Posterior vena cava (tissue), 2 donors: Measurements from ENCODE around the gene TNF. TPM values are rescaled to one million over a fixed set of nuclear protein-coding genes. Genes with fewer than 3 reads are reported as not detected.

Experiments
- DNase-seq: peaks from one replicate; pipeline ENCODE4 v3.0.0-alpha.2; 2020; ENCODE audit warnings: low spot score
- intact Hi-C, 2 donors: fragments of 100-400 bp; cut with DNase I; formaldehyde crosslinking; loops; one replicate each; pipeline versions ENCODE4 v1.14.1 to v1.14.2; 2022 to 2023
- total RNA-seq, 2 donors: library from RNA; stranded (reverse); fragmentation: NEBNext Ultra II Directional; extraction: Animal tissue kit (Norgen Biotek cat#: 25700); gene quantifications; one replicate each; pipeline ENCODE4 v1.2.1, GENCODE V29; 2021
- donor health status: DM: yes; HTN: yes; CAD: no.
- donor health status: DM: yes; HTN: yes; CAD: no.

The TNF gene
- total RNA-seq, 2 donors from 2014 or later: 0.81 to 0.93 TPM

GRCh38 chr6:31617010-31617409 is 41.6 kb downstream of the TNF start:
- DNase-seq: no peak
- intact Hi-C loops: no loop called here

GRCh38 chr6:31619805-31620585 is 44.6 kb downstream of the TNF start:
- intact Hi-C loops: no loop called here
- DNase-seq: peak; percentile 99

- intact Hi-C loops: no loop called here
- peak; percentile 98 for DNase-seq
These were observed 45.4 kb downstream of the TNF start, which contains the start of gene PRRC2A for GRCh38 chr6:31620586-31621319. Gene PRRC2A, plus strand, starts transcription at chr6:31620715. Its CDS starts 2,075 bp downstream, at chr6:31622790.

- no peak for DNase-seq
- intact Hi-C loops: no loop called here
These were observed 46.1 kb downstream of the TNF start for GRCh38 chr6:31621320-31621939.

- no peak for DNase-seq
- intact Hi-C loops: no loop called here
These were observed 46.6 kb downstream of the TNF start for GRCh38 chr6:31621991-31622390.

GRCh38 chr6:31622684-31623091 is 47.3 kb downstream of the TNF start:
- DNase-seq: no peak
- intact Hi-C loops: no loop called here

- intact Hi-C loops: no loop called here
- no peak for DNase-seq
These were observed 48.7 kb downstream of the TNF start for GRCh38 chr6:31624070-31624469.

GRCh38 chr6:31626952-31627351 is 51.6 kb downstream of the TNF start:
- intact Hi-C loops: no loop called here
- DNase-seq: no peak

GRCh38 chr6:31627690-31628287 is 52.4 kb downstream of the TNF start:
- DNase-seq: no peak
- intact Hi-C loops: no loop called here

Other genes with a start within 250 kb of the TNF start
- gene HLA-B, start 218.4 kb upstream of the TNF start, total RNA-seq: 100 to 1,000 TPM; 525 to 620 TPM
- gene MICA, start 172.0 kb upstream of the TNF start, total RNA-seq: 10 to 100 TPM; 16.5 to 20.5 TPM
- 1 to 10 TPM; 2.9 to 4.1 TPM for gene MICB, start 77.4 kb upstream of the TNF start, total RNA-seq
- not detected for gene MCCD1, start 46.6 kb upstream of the TNF start, total RNA-seq
- gene DDX39B, start 33.6 kb upstream of the TNF start, total RNA-seq: 100 to 1,000 TPM; 165 to 180 TPM
- gene ATP6V1G2, start 29.0 kb upstream of the TNF start, total RNA-seq: 1 to 10 TPM in 1 of 2 donors, under 1 TPM in 1; 0.43 to 1.2 TPM
- 10 to 100 TPM; 12.0 to 13.2 TPM for gene NFKBIL1, start 28.0 kb upstream of the TNF start, total RNA-seq
- not detected for gene LTA, start 3.3 kb upstream of the TNF start, total RNA-seq
- 1 to 10 TPM in 1 of 2 donors, under 1 TPM in 1; 0.90 to 1.6 TPM for gene LTB, start 6.9 kb downstream of the TNF start, total RNA-seq
- gene LST1, start 10.7 kb downstream of the TNF start, total RNA-seq: 10 to 100 TPM in 1 of 2 donors, 1 to 10 TPM in 1; 9.2 to 24.8 TPM
- gene NCR3, start 17.4 kb downstream of the TNF start, total RNA-seq: not detected
- 10 to 100 TPM; 18.1 to 68.7 TPM for gene AIF1, start 39.7 kb downstream of the TNF start, total RNA-seq
- 100 to 1,000 TPM; 119 to 133 TPM for gene PRRC2A, start 45.1 kb downstream of the TNF start, total RNA-seq
- gene BAG6, start 77.1 kb downstream of the TNF start, total RNA-seq: 100 to 1,000 TPM; 146 to 193 TPM
- 1 to 10 TPM in 1 of 2 donors, under 1 TPM in 1; 0.60 to 1.2 TPM for gene APOM, start 80.3 kb downstream of the TNF start, total RNA-seq
- 10 to 100 TPM; 18.8 to 19.3 TPM for gene C6orf47, start 85.2 kb downstream of the TNF start, total RNA-seq
- gene GPANK1, start 89.4 kb downstream of the TNF start, total RNA-seq: 10 to 100 TPM in 1 of 2 donors, 1 to 10 TPM in 1; 7.8 to 10.1 TPM
- 10 to 100 TPM; 85.2 to 90.4 TPM for gene CSNK2B, start 90.5 kb downstream of the TNF start, total RNA-seq
- 1 to 10 TPM; 9.5 to 9.8 TPM for gene LY6G5B, start 94.4 kb downstream of the TNF start, total RNA-seq
- gene LY6G5C, start 105.5 kb downstream of the TNF start, total RNA-seq: 1 to 10 TPM; 1.7 to 1.9 TPM
- gene ABHD16A, start 127.8 kb downstream of the TNF start, total RNA-seq: 10 to 100 TPM; 38.3 to 39.4 TPM
- gene LY6G6F, start 131.3 kb downstream of the TNF start, total RNA-seq: not detected
- gene LY6G6D, start 139.8 kb downstream of the TNF start, total RNA-seq: not detected
- gene LY6G6C, start 146.2 kb downstream of the TNF start, total RNA-seq: not detected
- gene MPIG6B, start 147.8 kb downstream of the TNF start, total RNA-seq: 1 to 10 TPM in 1 of 2 donors, under 1 TPM in 1; 0.52 to 1.1 TPM
- 10 to 100 TPM; 88.3 to 97.4 TPM for gene DDAH2, start 153.7 kb downstream of the TNF start, total RNA-seq
- 100 to 1,000 TPM; 272 to 402 TPM for gene CLIC1, start 161.0 kb downstream of the TNF start, total RNA-seq
- 1 to 10 TPM; 7.7 to 9.8 TPM for gene MSH5, start 164.4 kb downstream of the TNF start, total RNA-seq
- not detected for gene SAPCD1, start 187.1 kb downstream of the TNF start, total RNA-seq
- gene VWA7, start 201.8 kb downstream of the TNF start, total RNA-seq: under 1 TPM; 0.37 to 0.48 TPM
- 10 to 100 TPM; 49.0 to 60.8 TPM for gene VARS1, start 220.2 kb downstream of the TNF start, total RNA-seq
- gene LSM2, start 231.4 kb downstream of the TNF start, total RNA-seq: 10 to 100 TPM; 38.7 to 39.7 TPM
- gene HSPA1L, start 239.7 kb downstream of the TNF start, total RNA-seq: 1 to 10 TPM; 1.4 to 1.7 TPM
- gene HSPA1A, start 240.0 kb downstream of the TNF start, total RNA-seq: 100 to 1,000 TPM; 157 to 187 TPM